ENCODE measurements around the gene MEIS2. TPM values are rescaled to one million over a fixed set of nuclear protein-coding genes. Genes with fewer than 3 reads are reported as not detected.

The MEIS2 gene
- total RNA-seq, 1 donor from 2014 or later, result 6.0 TPM

- Mint-ChIP-seq H3K4me3 (ENCODE audit: unreplicated experiment) (peak overlapping the region; percentile 47), H3K27ac (ENCODE audit: unreplicated experiment) (no peak overlapping the region), H3K27me3 (ENCODE audit: unreplicated experiment) (peaks cover 60% of the 10 kb centered on the region), H3K9me3 (ENCODE audit: unreplicated experiment) (peaks cover 7% of the 10 kb centered on the region), H3K4me1 (ENCODE audit: low read depth, unreplicated experiment) (peaks cover 9% of the 10 kb centered on the region), H3K36me3 (ENCODE audit: unreplicated experiment) (no peaks in the 10 kb centered on the region)
- no peak for DNase-seq
- TF ChIP-seq, protein P1, sequence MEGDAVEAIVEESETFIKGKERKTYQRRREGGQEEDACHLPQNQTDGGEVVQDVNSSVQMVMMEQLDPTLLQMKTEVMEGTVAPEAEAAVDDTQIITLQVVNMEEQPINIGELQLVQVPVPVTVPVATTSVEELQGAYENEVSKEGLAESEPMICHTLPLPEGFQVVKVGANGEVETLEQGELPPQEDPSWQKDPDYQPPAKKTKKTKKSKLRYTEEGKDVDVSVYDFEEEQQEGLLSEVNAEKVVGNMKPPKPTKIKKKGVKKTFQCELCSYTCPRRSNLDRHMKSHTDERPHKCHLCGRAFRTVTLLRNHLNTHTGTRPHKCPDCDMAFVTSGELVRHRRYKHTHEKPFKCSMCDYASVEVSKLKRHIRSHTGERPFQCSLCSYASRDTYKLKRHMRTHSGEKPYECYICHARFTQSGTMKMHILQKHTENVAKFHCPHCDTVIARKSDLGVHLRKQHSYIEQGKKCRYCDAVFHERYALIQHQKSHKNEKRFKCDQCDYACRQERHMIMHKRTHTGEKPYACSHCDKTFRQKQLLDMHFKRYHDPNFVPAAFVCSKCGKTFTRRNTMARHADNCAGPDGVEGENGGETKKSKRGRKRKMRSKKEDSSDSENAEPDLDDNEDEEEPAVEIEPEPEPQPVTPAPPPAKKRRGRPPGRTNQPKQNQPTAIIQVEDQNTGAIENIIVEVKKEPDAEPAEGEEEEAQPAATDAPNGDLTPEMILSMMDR (IDR thresholded peaks at IDR 0.05; ENCODE audit: partially characterized antibody, unreplicated experiment), result no peak
These were observed 6.9 kb upstream of the MEIS2 start for GRCh38 chr15:37107071-37107743.

- TF ChIP-seq, protein P1 (IDR thresholded peaks at IDR 0.05; ENCODE audit: partially characterized antibody, unreplicated experiment), result no peak
- Mint-ChIP-seq H3K27me3 (ENCODE audit: unreplicated experiment) (peaks cover 55% of the 10 kb centered on the region), H3K36me3 (ENCODE audit: unreplicated experiment) (no peaks in the 10 kb centered on the region), H3K4me1 (ENCODE audit: low read depth, unreplicated experiment) (peaks cover 9% of the 10 kb centered on the region), H3K9me3 (ENCODE audit: unreplicated experiment) (peaks cover 7% of the 10 kb centered on the region), H3K4me3 (ENCODE audit: unreplicated experiment) (peak overlapping the region; percentile 85), H3K27ac (ENCODE audit: unreplicated experiment) (peak overlapping the region; percentile 6)
- peak; percentile 68 for DNase-seq
These were observed 6.2 kb upstream of the MEIS2 start for GRCh38 chr15:37106490-37107001.

DNA sequence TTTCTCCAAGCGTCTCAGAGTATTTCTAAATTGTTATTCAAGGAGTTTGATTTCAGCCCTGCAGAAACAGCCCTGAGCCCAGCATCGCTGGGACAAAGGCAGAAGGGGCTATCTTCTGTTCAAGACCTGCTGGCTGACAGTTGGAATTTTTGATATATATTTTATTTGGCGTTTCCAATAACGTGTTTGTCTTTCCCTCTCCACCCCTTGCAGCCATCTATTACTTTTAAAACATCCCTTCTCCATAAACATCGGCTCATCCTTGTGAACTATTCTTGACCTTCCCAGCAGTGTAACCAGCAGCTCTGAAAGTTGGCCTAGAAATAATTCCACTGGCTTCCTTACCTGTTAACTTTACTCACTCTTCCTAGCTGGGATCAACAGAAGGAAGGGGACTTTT lies 5.5 kb upstream of the MEIS2 start:
- H3K27me3 Mint-ChIP-seq (ENCODE audit: unreplicated experiment), result peaks cover 54% of the 10 kb centered on the region
- no peak for DNase-seq
- peaks cover 11% of the 10 kb centered on the region for H3K9me3 Mint-ChIP-seq (ENCODE audit: unreplicated experiment)
- TF ChIP-seq, protein P1 (IDR thresholded peaks at IDR 0.05; ENCODE audit: partially characterized antibody, unreplicated experiment), result no peak
- peaks cover 9% of the 10 kb centered on the region for H3K4me1 Mint-ChIP-seq (ENCODE audit: low read depth, unreplicated experiment)
- no peak overlapping the region for H3K4me3 Mint-ChIP-seq (ENCODE audit: unreplicated experiment)
- no peak overlapping the region for H3K27ac Mint-ChIP-seq (ENCODE audit: unreplicated experiment)
- H3K36me3 Mint-ChIP-seq (ENCODE audit: unreplicated experiment), result no peaks in the 10 kb centered on the region

DNA sequence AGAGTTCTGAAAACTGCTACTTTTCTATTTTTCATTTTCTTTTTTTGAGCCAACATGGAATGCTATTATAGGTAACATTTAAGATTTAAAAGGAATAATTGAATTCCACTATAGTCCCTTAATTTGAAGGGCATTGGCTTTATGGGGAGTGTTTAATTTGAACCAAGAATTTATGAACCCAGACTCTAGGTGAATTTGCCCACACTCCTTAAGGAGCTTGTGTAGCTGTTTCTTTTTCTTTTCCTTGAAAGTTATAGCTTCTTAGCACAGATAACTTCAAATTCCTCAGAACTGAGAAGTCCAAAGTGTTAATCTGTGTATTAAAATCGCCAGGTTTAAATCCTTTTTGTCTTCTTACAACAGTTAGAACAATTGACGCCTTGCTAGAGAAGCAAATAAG lies 4.7 kb upstream of the MEIS2 start:
- Mint-ChIP-seq H3K4me1 (ENCODE audit: low read depth, unreplicated experiment) (peaks cover 9% of the 10 kb centered on the region), H3K27ac (ENCODE audit: unreplicated experiment) (no peak overlapping the region)

More for the DNA sequence above, 4.7 kb upstream of the MEIS2 start:
- no peak overlapping the region for H3K4me3 Mint-ChIP-seq (ENCODE audit: unreplicated experiment)
- TF ChIP-seq, protein P1 (IDR thresholded peaks at IDR 0.05; ENCODE audit: partially characterized antibody, unreplicated experiment), result no peak
- H3K36me3 Mint-ChIP-seq (ENCODE audit: unreplicated experiment), result no peaks in the 10 kb centered on the region
- peaks cover 52% of the 10 kb centered on the region for H3K27me3 Mint-ChIP-seq (ENCODE audit: unreplicated experiment)
- no peak for DNase-seq
- peaks cover 18% of the 10 kb centered on the region for H3K9me3 Mint-ChIP-seq (ENCODE audit: unreplicated experiment)
